ENCODE measurements around the gene SF3A1.
A peak's percentile ranks its signal among the peaks of the same experiment; 100 is the strongest.
"Not testable (repeated sequence)": the region's sequence is repeated elsewhere in the genome, so short reads cannot be mapped to it uniquely, and the experiment has no call there.

SF3A1 gene, protein sequence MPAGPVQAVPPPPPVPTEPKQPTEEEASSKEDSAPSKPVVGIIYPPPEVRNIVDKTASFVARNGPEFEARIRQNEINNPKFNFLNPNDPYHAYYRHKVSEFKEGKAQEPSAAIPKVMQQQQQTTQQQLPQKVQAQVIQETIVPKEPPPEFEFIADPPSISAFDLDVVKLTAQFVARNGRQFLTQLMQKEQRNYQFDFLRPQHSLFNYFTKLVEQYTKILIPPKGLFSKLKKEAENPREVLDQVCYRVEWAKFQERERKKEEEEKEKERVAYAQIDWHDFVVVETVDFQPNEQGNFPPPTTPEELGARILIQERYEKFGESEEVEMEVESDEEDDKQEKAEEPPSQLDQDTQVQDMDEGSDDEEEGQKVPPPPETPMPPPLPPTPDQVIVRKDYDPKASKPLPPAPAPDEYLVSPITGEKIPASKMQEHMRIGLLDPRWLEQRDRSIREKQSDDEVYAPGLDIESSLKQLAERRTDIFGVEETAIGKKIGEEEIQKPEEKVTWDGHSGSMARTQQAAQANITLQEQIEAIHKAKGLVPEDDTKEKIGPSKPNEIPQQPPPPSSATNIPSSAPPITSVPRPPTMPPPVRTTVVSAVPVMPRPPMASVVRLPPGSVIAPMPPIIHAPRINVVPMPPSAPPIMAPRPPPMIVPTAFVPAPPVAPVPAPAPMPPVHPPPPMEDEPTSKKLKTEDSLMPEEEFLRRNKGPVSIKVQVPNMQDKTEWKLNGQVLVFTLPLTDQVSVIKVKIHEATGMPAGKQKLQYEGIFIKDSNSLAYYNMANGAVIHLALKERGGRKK

GRCh38 chr22:30356449-30357235 is at the start of gene SF3A1, which contains the start of gene CCDC157:
SF3A1 (minus strand) TSS chr22:30356894; CDS start chr22:30356792, 102 bp downstream.
CCDC157 (plus strand) TSS chr22:30357007; CDS start chr22:30366001, 8,994 bp downstream.
- DNase-seq: peak; percentile 85

- DNase-seq: no peak
Measured at GRCh38 chr22:30406400-30406799, 49.7 kb upstream of the SF3A1 start.

DNA sequence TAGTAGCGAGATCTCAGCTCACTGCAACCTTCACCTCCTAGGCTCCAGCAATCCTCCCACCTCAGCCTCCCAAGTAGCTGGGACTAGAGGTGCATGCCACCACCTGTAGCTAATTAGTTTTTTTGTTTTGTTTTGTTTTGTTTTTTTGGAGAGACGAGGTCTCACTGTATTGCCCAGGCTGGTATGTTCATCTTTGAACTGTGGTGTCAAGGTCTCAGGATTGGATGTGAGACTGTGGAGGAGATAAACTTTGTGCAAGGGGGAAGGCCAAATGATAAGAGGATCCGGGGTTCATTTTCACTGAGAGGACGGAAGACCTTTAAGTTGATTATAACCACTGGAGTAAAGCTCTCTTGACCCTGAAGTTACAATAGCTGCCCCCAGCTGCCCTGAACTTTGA is 49.0 kb upstream of the SF3A1 start:
- no peak for DNase-seq

- DNase-seq: no peak
Measured at GRCh38 chr22:30404307-30404706, 47.6 kb upstream of the SF3A1 start.

DNA sequence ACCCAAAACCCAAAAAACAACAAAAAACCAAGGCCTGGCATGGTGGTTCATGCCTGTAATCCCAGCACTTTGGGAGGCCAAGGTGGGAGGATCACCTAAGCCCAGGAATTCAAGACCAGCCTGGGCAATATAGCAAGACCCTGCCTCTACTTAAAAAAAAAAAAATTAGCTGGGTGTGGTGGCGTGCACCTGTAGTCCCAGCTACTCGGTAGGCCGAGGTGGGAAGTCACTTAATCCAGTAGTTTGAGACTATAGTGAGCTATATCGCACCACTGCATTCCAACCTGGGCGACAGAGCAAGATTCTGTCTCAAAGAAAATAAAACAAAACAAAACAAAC is 46.0 kb upstream of the SF3A1 start:
- not testable (repeated sequence) for DNase-seq

- DNase-seq: no peak
Measured at GRCh38 chr22:30402028-30402765, 45.5 kb upstream of the SF3A1 start.

DNA sequence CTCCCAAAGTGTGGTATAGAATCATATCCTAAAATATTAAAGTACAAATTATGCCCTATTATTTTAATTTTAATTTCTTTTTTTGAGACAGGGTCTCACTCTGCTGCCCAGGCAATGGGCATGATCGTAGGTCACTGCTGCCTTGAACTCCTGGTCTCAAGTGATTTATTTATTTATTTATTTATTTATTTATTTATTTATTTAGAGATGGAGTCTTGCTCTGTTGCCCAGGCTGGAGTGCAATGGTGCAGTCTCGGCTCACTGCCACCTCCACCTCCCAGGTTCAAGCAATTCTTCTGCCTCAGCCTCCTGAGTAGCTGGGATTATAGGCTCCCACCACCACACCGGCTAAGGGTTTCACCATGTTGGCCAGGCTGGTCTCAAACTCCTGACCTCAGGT is 44.3 kb upstream of the SF3A1 start:
- DNase-seq: not testable (repeated sequence)

- no peak for DNase-seq
Measured at GRCh38 chr22:30400159-30400558, 43.5 kb upstream of the SF3A1 start.

DNA sequence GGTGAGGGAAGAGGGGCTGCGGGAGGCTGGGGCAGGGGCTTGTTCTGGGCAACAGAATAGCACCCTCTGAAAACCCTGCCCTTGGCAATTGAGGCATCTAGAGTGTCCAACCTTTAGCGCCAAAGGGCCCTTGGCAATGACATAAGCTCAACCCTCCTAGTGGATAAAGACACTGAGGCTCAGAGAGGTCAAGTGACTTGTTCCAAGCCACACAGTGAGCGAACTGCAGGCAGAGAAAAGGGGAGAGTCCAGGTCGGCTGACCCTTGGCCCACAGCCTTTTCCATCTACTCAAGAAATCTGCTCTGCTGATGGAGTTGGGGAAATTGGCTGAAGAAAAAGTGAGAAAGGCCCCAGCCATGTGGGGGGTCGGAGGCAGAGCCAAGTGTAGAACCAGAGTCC is 43.0 kb upstream of the SF3A1 start:
- no peak for DNase-seq

- no peak for DNase-seq
Measured at GRCh38 chr22:30398685-30399680, 42.3 kb upstream of the SF3A1 start.

DNA sequence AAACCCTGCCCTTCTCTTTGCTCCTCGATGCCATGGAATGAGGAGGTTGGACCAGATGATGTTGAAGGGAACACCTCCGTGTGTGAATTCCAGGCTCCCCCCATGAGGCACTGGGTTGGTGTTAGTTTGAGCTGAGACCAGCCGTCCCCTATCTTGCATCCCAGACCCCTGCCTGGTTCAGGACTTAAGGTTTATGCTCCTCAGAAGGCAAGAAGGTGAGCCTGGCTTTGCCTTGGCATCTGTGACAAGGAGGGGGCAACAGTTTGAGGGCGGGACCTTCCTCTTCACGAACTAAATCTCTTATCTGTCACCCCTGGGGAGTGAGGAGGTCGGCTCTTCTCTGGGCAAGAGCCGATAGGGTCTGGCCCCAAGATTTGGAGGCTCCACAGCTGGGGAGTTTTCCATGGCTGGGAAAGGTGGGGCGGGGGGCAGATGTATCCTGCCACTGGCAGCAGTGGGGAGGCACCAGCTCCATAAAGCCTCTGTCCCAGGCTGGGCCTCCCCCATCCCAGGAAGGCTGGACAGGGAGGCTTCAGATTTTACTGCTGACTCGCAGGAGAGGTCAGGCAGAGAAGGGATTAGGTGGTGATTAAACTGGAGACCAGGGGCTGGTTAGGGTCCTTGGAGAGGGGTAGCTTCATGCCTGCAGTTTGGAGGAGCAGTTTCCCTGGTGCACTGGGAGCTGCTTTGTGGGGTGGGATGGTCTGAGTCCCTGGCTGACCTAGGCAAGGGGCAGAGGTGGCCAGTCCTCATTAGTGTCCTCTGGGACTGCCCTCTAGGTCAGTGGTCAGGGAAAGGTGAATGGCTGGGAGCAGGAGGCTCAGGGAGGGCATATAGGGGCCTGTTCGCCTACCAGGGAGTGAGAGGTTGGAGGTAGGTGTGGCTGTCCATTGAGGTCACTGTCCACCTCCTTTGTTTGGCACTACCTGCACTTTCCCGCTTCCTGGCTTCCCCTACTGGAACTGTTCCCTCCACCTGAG is 41.3 kb upstream of the SF3A1 start:
- DNase-seq: no peak

GRCh38 chr22:30396871-30397655 is 40.4 kb upstream of the SF3A1 start, which contains the start of gene SEC14L2:
SEC14L2 (plus strand) TSS chr22:30397018; CDS start chr22:30397117, 99 bp downstream.
- DNase-seq: peak; percentile 50

- DNase-seq: no peak
Measured at GRCh38 chr22:30393885-30394284, 37.2 kb upstream of the SF3A1 start.

- no peak for DNase-seq
Measured at GRCh38 chr22:30393322-30393680, 36.6 kb upstream of the SF3A1 start.

- DNase-seq: no peak
Measured at GRCh38 chr22:30392661-30393321, 36.1 kb upstream of the SF3A1 start.

DNA sequence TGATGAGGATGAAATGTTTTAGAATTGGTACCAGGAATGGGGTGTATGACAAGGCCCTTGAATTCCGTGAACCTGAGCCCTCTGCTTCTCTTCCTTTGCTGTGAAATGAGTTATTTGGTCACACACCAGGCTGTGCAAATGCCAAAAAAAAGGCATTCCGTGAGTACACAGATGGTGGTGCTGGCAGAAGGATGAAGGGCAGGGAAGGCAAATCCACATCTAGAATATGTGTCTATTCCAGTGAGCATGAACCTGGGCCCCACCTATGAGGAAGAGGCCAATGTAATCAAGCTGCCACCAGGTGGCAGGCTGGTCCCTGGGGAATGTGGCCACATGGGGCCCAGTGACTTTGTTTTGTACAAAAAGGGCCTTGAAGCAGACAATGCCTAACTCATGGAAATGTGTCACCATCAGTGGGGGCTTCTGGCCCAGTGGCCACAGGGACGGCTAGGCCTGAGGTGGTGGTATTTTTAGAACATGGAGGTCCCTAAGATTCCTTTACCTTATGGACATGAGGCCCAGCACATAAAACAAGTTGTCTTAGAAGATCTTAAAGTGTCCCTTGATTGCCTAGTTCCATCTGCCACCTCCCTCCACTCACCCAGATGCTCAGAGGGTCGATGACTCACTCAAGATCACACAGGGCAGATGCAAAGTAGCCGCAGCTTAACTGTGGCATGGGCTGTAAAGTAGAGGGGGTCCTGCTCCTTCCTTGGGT is 34.4 kb upstream of the SF3A1 start:
- peak; percentile 80 for DNase-seq

- DNase-seq: peak; percentile 78
Measured at GRCh38 chr22:30386960-30387827, 30.5 kb upstream of the SF3A1 start, which contains the start of gene RNF215. RNF215 (minus strand) TSS chr22:30387411; CDS start chr22:30387313, 98 bp downstream.

Data from CD4-positive, alpha-beta T cell treated with Interferon gamma for 1 hour (primary cell).